ENCODE measurements around the gene FAM83B.

Gene FAM83B

GRCh38 chr6:54921891-54922290 lies 75.3 kb downstream of the FAM83B start:
- TF ChIP-seq CTCF (IDR thresholded peaks at IDR 0.05; ENCODE audit: low read length, missing control alignments), result no peak
- no peak for DNase-seq (ENCODE audit: low read depth)
- no peak overlapping the region for H3K4me3 ChIP-seq (replicated peaks; ENCODE audit: low read depth, low read length)

- no peak for TF ChIP-seq CTCF (IDR thresholded peaks at IDR 0.05; ENCODE audit: low read length, missing control alignments)
- no peak overlapping the region for H3K4me3 ChIP-seq (replicated peaks; ENCODE audit: low read depth, low read length)
- no peak for DNase-seq (ENCODE audit: low read depth)
Measured at GRCh38 chr6:54929245-54929909, 82.8 kb downstream of the FAM83B start.

DNA sequence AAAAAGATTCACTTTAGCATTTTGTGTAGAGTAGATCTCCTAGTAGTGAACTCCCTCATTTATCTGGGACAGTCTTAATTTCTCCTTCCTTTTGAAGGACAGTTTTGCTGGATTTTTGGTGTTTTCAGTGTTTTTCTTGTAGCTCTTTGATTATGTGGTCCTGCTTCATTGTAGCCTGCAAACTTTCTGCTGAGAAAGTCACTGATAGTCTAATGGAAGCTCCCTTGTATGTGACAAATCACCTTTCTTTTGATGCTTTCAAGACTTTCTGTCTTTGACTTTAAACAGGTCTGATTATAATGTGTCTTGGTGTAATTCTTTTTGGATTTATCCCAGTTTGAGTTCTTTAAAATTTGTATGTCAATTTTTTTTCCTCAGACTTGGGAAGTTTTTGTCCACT lies 86.1 kb downstream of the FAM83B start:
- DNase-seq (ENCODE audit: low read depth), result no peak

DNA sequence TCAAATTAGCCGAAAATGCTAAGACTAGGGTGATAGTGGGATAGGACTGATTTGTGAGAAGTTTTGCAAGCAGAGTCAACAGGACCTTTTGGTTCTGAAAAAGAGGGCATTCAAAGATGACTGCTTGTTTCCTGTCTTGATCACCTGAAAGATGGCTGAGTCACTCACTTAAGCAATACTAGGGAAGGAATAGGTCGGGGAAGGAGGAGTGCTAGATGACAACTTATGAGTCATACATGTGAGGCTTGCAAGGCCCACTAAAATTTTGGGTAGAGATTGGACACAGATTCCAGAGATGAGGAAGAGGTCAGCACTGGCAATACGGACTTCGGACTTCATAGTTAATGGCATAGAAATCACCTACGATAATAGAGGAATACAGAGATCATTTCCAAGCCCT lies 89.2 kb downstream of the FAM83B start:
- DNase-seq (ENCODE audit: low read depth), result peak; percentile 27
- no peak overlapping the region for H3K4me3 ChIP-seq (replicated peaks; ENCODE audit: low read depth, low read length)
- no peak for TF ChIP-seq CTCF (IDR thresholded peaks at IDR 0.05; ENCODE audit: low read length, missing control alignments)

More for the DNA sequence above, 86.1 kb downstream of the FAM83B start:
- H3K4me3 ChIP-seq (replicated peaks; ENCODE audit: low read depth, low read length), result no peak overlapping the region
- TF ChIP-seq CTCF (IDR thresholded peaks at IDR 0.05; ENCODE audit: low read length, missing control alignments), result no peak

- no peak for DNase-seq (ENCODE audit: low read depth)
- TF ChIP-seq CTCF (IDR thresholded peaks at IDR 0.05; ENCODE audit: low read length, missing control alignments), result no peak
- H3K4me3 ChIP-seq (replicated peaks; ENCODE audit: low read depth, low read length), result no peak overlapping the region
Measured at GRCh38 chr6:54937371-54937770, 90.8 kb downstream of the FAM83B start.

- no peak for TF ChIP-seq CTCF (IDR thresholded peaks at IDR 0.05; ENCODE audit: low read length, missing control alignments)
- DNase-seq (ENCODE audit: low read depth), result no peak
- H3K4me3 ChIP-seq (replicated peaks; ENCODE audit: low read depth, low read length), result no peak overlapping the region
Measured at GRCh38 chr6:54957698-54958097, 111.1 kb downstream of the FAM83B start.

DNA sequence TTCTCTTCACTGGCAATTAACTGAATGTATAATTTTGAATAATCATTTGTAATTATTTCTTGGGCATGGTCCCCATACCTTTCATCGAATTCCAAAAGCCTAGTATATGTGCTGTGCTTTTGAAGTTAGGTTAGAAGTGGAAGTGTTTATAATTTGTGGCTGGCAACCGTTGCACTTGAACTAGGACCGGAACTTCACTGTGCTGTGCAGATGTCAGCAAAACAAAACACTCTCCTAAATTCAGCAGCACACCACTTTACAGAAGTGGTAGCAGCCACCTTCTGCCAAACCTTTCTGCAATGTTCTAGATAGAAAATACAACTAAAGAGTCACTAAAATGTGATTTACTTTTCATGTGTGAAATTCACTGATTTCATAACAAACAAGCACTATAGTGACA lies 111.9 kb downstream of the FAM83B start:
- no peak for TF ChIP-seq CTCF (IDR thresholded peaks at IDR 0.05; ENCODE audit: low read length, missing control alignments)
- DNase-seq (ENCODE audit: low read depth), result no peak
- no peak overlapping the region for H3K4me3 ChIP-seq (replicated peaks; ENCODE audit: low read depth, low read length)
